Loucy (cell line): Measurements from ENCODE around the gene C16orf89.
"Not testable (repeated sequence)": the region's sequence is repeated elsewhere in the genome, so short reads cannot be mapped to it uniquely, and the experiment has no call there.

Source experiments
- CTCF ChIP-seq: fragments of 200-600 bp; sonication (generic); conservative IDR thresholded peaks from 2 replicates; pipeline ENCODE4 v1.5.1; 2014; ENCODE audit warnings: mild to moderate bottlenecking, antibody characterized with exemption, low read length
- EZH2phosphoT487 ChIP-seq: fragments of 200-600 bp; IDR thresholded peaks from 2 replicates; pipeline ENCODE4 v1.6.1; 2018; ENCODE audit warnings: antibody characterized with exemption, mild to moderate bottlenecking, moderate library complexity, borderline replicate concordance

GRCh38 chr16:5083646-5084045 lies 17.9 kb upstream of the C16orf89 start:
- not testable (repeated sequence) for TF ChIP-seq CTCF, EZH2phosphoT487
